ENCODE results near the gene EIF4E1B. TPM values are rescaled to one million over a fixed set of nuclear protein-coding genes. Genes with fewer than 3 reads are reported as not detected.
A peak's percentile ranks its signal among the peaks of the same experiment; 100 is the strongest.

EIF4E1B gene
- total RNA-seq, 5 donors from 2014 or later (not counting 1 experiment from before 2014, with no cell fraction given) = not detected

- H3K4me3 ChIP-seq (ENCODE audit: control insufficient read depth in 1 of 2, extremely low read depth in 1 of 2, low read length in 1 of 2) = peak overlapping the region; percentile 33 to 52
- ATAC-seq (replicated peaks in 1 of 4) (peak in 2 of 4 experiments; percentile 34 to 39), DNase-seq (peak in 3 of 35 experiments; percentile 4 to 64 (median 24))
- peak overlapping the region; percentile 37 for H3K27ac ChIP-seq (ENCODE audit: low read length)
- no peaks in the 10 kb centered on the region for H3K9me3 Mint-ChIP-seq
- 46% methylated on average over 5 of the region's 11 CpGs for WGBS (ENCODE audit: insufficient coverage)
- peak overlapping the region; percentile 68 to 78 (median 71) for H3K4me3 Mint-ChIP-seq
- ChIA-PET CTCF (interaction anchor here (0.6 to 2.0 kb wide), 6 partner anchors 11 to 1408 kb away, joined by 3 to 9 read pairs (median 3); no protein-coding TSS in a partner anchor), POLR2A (no interaction called here)
- H3K4me1 ChIP-seq (ENCODE audit: control insufficient read depth in 1 of 2, extremely low read depth in 1 of 2, insufficient read depth in 2 of 2, low read length in 2 of 2) = peaks cover 7 to 45% of the 10 kb centered on the region in 2 experiments
- H3K27me3 Mint-ChIP-seq = peaks cover 6 to 7% of the 10 kb centered on the region in 2 donors
- H3K36me3 ChIP-seq (ENCODE audit: control insufficient read depth in 2 of 2, extremely low read depth in 1 of 2, insufficient read depth in 1 of 2, low read length in 1 of 2) = peaks cover 0 to 11% of the 10 kb centered on the region in 2 donors
- H3K27me3 ChIP-seq (replicated peaks in 1 of 2; ENCODE audit: control insufficient read depth in 2 of 2, extremely low read depth in 1 of 2, insufficient read depth in 2 of 2, low read length in 1 of 2) = peaks cover 0 to 19% of the 10 kb centered on the region in 2 experiments
- H3K27ac Mint-ChIP-seq = peak overlapping the region; percentile 92 to 93
- peaks cover 7% of the 10 kb centered on the region for H3K36me3 Mint-ChIP-seq
- H3K4me1 Mint-ChIP-seq = peaks cover 30 to 38% (median 32%) of the 10 kb centered on the region in 3 donors
- no peaks in the 10 kb centered on the region for H3K9me3 ChIP-seq
These were observed 28.5 kb downstream of the EIF4E1B start for GRCh38 chr5:176658817-176659511.

- ChIA-PET CTCF (interaction anchor here (0.6 to 2.4 kb wide), 7 partner anchors 8 to 507 kb away, joined by 3 to 11 read pairs (median 3); no protein-coding TSS in a partner anchor), POLR2A (no interaction called here)
- H3K9me3 Mint-ChIP-seq = no peaks in the 10 kb centered on the region
- Histone ChIP-seq H3K4me1 (ENCODE audit: control insufficient read depth in 1 of 2, extremely low read depth in 1 of 2, insufficient read depth in 2 of 2, low read length in 2 of 2) (peaks cover 7 to 40% of the 10 kb centered on the region in 2 experiments), H3K4me3 (ENCODE audit: control insufficient read depth in 1 of 2, extremely low read depth in 1 of 2, low read length in 1 of 2) (no peak overlapping the region), H3K27me3 (replicated peaks in 1 of 2; ENCODE audit: control insufficient read depth in 2 of 2, extremely low read depth in 1 of 2, insufficient read depth in 2 of 2, low read length in 1 of 2) (peaks cover 0 to 24% of the 10 kb centered on the region in 2 experiments), H3K36me3 (ENCODE audit: control insufficient read depth in 2 of 2, extremely low read depth in 1 of 2, insufficient read depth in 1 of 2, low read length in 1 of 2) (peaks cover 0 to 9% of the 10 kb centered on the region in 2 donors), H3K9me3 (no peaks in the 10 kb centered on the region), H3K27ac (ENCODE audit: low read length) (peak overlapping the region; percentile 37)
- DNase-seq (no peak), ATAC-seq (replicated peaks in 1 of 4) (no peak)
- H3K4me1 Mint-ChIP-seq = peaks cover 30 to 38% (median 32%) of the 10 kb centered on the region in 3 donors
- H3K27me3 Mint-ChIP-seq = peaks cover 10 to 12% of the 10 kb centered on the region in 2 donors
- H3K36me3 Mint-ChIP-seq = peaks cover 7% of the 10 kb centered on the region
- 90% methylated on average over 5 of the region's 7 CpGs for WGBS (ENCODE audit: insufficient coverage)
- H3K27ac Mint-ChIP-seq = peak overlapping the region; percentile 92 to 93
- H3K4me3 Mint-ChIP-seq = peak overlapping the region; percentile 68 to 78 (median 71)
These were observed 29.0 kb downstream of the EIF4E1B start for GRCh38 chr5:176659512-176659839.

- H3K4me1 ChIP-seq (ENCODE audit: control insufficient read depth in 1 of 2, extremely low read depth in 1 of 2, insufficient read depth in 2 of 2, low read length in 2 of 2) = peaks cover 7 to 36% of the 10 kb centered on the region in 2 experiments
- CTCF ChIA-PET = interaction anchor here (0.5 to 2.4 kb wide), 28 partner anchors 8 to 930 kb away, joined by 3 to 15 read pairs (median 4); partner anchors contain the start of genes CLTB (in 1 of the 2), EIF4E1B (in 1 of the 2), FAF2 (in 1 of the 2) and SNCB (in 1 of the 2)
- Mint-ChIP-seq H3K4me1 (peaks cover 29 to 37% (median 32%) of the 10 kb centered on the region in 3 donors), H3K9me3 (no peaks in the 10 kb centered on the region), H3K36me3 (peaks cover 7% of the 10 kb centered on the region), H3K27ac (no peak overlapping the region), H3K27me3 (peaks cover 10 to 12% of the 10 kb centered on the region in 2 donors), H3K4me3 (peak overlapping the region in 1 of 3 donors; percentile 40)
- peaks cover 0 to 7% of the 10 kb centered on the region in 2 donors for H3K36me3 ChIP-seq (ENCODE audit: control insufficient read depth in 2 of 2, extremely low read depth in 1 of 2, insufficient read depth in 1 of 2, low read length in 1 of 2)
- H3K9me3 ChIP-seq = no peaks in the 10 kb centered on the region
- H3K4me3 ChIP-seq (ENCODE audit: control insufficient read depth in 1 of 2, extremely low read depth in 1 of 2, low read length in 1 of 2) = no peak overlapping the region
- peaks cover 0 to 28% of the 10 kb centered on the region in 2 experiments for H3K27me3 ChIP-seq (replicated peaks in 1 of 2; ENCODE audit: control insufficient read depth in 2 of 2, extremely low read depth in 1 of 2, insufficient read depth in 2 of 2, low read length in 1 of 2)
- POLR2A ChIA-PET = interaction anchor here in 1 of 2 donors (0.6 kb wide), 1 partner anchor 453 kb away, joined by 3 read pairs; no protein-coding TSS in a partner anchor
- DNase-seq (no peak), ATAC-seq (replicated peaks in 1 of 4) (no peak)
- 82% methylated on average over 4 of the region's 4 CpGs for WGBS (ENCODE audit: insufficient coverage)
- H3K27ac ChIP-seq (ENCODE audit: low read length) = no peak overlapping the region
These were observed 29.5 kb downstream of the EIF4E1B start for GRCh38 chr5:176659860-176660461.

- DNase-seq (peak in 4 of 35 experiments; percentile 27 to 37 (median 30)), ATAC-seq (replicated peaks in 1 of 4) (peak; percentile 7 to 78 (median 34))
These were observed 30.0 kb downstream of the EIF4E1B start for GRCh38 chr5:176660530-176660859.

GRCh38 chr5:176660860-176661641 lies 30.6 kb downstream of the EIF4E1B start:
- peak overlapping the region; percentile 52 to 67 for H3K27ac Mint-ChIP-seq

More at GRCh38 chr5:176660530-176660859, 30.0 kb downstream of the EIF4E1B start:
- WGBS (ENCODE audit: insufficient coverage) = no CpG with 5 or more reads among the region's 1 CpG
- POLR2A ChIA-PET = interaction anchor here in 1 of 2 donors (0.6 kb wide), 1 partner anchor 452 kb away, joined by 3 read pairs; no protein-coding TSS in a partner anchor
- Mint-ChIP-seq H3K27ac (peak overlapping the region; percentile 52 to 67), H3K36me3 (peaks cover 4% of the 10 kb centered on the region), H3K27me3 (peaks cover 14 to 15% of the 10 kb centered on the region in 2 donors), H3K4me3 (peak overlapping the region in 2 of 3 donors; percentile 24 to 40), H3K4me1 (peaks cover 28 to 36% (median 32%) of the 10 kb centered on the region in 3 donors), H3K9me3 (no peaks in the 10 kb centered on the region)
- Histone ChIP-seq H3K36me3 (ENCODE audit: control insufficient read depth in 2 of 2, extremely low read depth in 1 of 2, insufficient read depth in 1 of 2, low read length in 1 of 2) (peaks cover 0 to 2% of the 10 kb centered on the region in 2 donors), H3K9me3 (no peaks in the 10 kb centered on the region), H3K27ac (ENCODE audit: low read length) (no peak overlapping the region), H3K27me3 (replicated peaks in 1 of 2; ENCODE audit: control insufficient read depth in 2 of 2, extremely low read depth in 1 of 2, insufficient read depth in 2 of 2, low read length in 1 of 2) (peaks cover 0 to 31% of the 10 kb centered on the region in 2 experiments), H3K4me1 (ENCODE audit: control insufficient read depth in 1 of 2, extremely low read depth in 1 of 2, insufficient read depth in 2 of 2, low read length in 2 of 2) (peaks cover 7 to 36% of the 10 kb centered on the region in 2 experiments), H3K4me3 (ENCODE audit: control insufficient read depth in 1 of 2, extremely low read depth in 1 of 2, low read length in 1 of 2) (no peak overlapping the region)
- CTCF ChIA-PET = interaction anchor here (0.5 to 2.4 kb wide), 29 partner anchors 9 to 931 kb away, joined by 3 to 15 read pairs (median 4); partner anchors contain the start of genes CLTB (in 1 of the 2), EIF4E1B (in 1 of the 2), FAF2 (in 1 of the 2) and SNCB (in 1 of the 2)

More at GRCh38 chr5:176660860-176661641, 30.6 kb downstream of the EIF4E1B start:
- H3K4me3 ChIP-seq (ENCODE audit: control insufficient read depth in 1 of 2, extremely low read depth in 1 of 2, low read length in 1 of 2) = peak overlapping the region in 1 of 2 donors; percentile 14
- ChIA-PET CTCF (interaction anchor here (0.5 to 2.4 kb wide), 28 partner anchors 9 to 931 kb away, joined by 3 to 15 read pairs (median 4); partner anchors contain the start of genes CLTB (in 1 of the 2), EIF4E1B (in 1 of the 2), FAF2 (in 1 of the 2) and SNCB (in 1 of the 2)), POLR2A (interaction anchor here (0.6 to 0.7 kb wide), 2 partner anchors 31 to 452 kb away, joined by 3 read pairs; no protein-coding TSS in a partner anchor)
- Mint-ChIP-seq H3K27me3 (peaks cover 15 to 17% of the 10 kb centered on the region in 2 donors), H3K4me1 (peaks cover 28 to 36% (median 32%) of the 10 kb centered on the region in 3 donors), H3K36me3 (peaks cover 4% of the 10 kb centered on the region), H3K4me3 (peak overlapping the region in 2 of 3 donors; percentile 24 to 40), H3K9me3 (no peaks in the 10 kb centered on the region)
- peaks cover 0 to 1% of the 10 kb centered on the region in 2 donors for H3K36me3 ChIP-seq (ENCODE audit: control insufficient read depth in 2 of 2, extremely low read depth in 1 of 2, insufficient read depth in 1 of 2, low read length in 1 of 2)
- no peaks in the 10 kb centered on the region for H3K9me3 ChIP-seq
- DNase-seq (peak; percentile 53 to 91 (median 69)), ATAC-seq (replicated peaks in 1 of 4) (peak; percentile 74 to 80 (median 78))
- H3K27ac ChIP-seq (ENCODE audit: low read length) = no peak overlapping the region
- 46% methylated on average over 23 of the region's 33 CpGs for WGBS (ENCODE audit: insufficient coverage)
- H3K27me3 ChIP-seq (replicated peaks in 1 of 2; ENCODE audit: control insufficient read depth in 2 of 2, extremely low read depth in 1 of 2, insufficient read depth in 2 of 2, low read length in 1 of 2) = peaks cover 0 to 36% of the 10 kb centered on the region in 2 experiments
- H3K4me1 ChIP-seq (ENCODE audit: control insufficient read depth in 1 of 2, extremely low read depth in 1 of 2, insufficient read depth in 2 of 2, low read length in 2 of 2) = peaks cover 7 to 36% of the 10 kb centered on the region in 2 experiments

Measured in T-cell (primary cell).